DMS 273 (cell line): ENCODE data around the gene BABAM2.

ENCODE experiments used
- DNase-seq: peaks from one replicate; lab custom pipeline; 2025; ENCODE audit not compliant: unreplicated experiment; lab: John Stamatoyannopoulos, UW

The BABAM2 gene

DNA sequence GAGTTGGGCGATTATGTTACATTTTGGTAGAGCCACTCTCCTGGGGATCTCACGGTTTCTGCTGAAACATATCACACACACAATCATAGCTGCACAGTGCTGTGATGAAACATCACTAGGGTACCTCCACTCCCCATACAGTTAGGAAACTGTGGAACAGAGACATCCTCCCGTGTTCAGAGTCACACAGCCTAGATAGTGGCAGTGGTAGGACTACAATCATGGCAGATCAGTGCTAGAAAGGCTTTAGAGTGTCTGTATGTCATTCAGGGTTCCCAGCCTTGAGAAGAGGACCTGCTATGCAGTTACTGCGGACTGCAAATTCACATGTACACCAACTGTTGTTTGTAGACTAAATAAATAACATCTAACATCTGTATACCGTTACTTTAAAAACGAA lies 291.8 kb downstream of the BABAM2 start:
- no peak for DNase-seq

DNA sequence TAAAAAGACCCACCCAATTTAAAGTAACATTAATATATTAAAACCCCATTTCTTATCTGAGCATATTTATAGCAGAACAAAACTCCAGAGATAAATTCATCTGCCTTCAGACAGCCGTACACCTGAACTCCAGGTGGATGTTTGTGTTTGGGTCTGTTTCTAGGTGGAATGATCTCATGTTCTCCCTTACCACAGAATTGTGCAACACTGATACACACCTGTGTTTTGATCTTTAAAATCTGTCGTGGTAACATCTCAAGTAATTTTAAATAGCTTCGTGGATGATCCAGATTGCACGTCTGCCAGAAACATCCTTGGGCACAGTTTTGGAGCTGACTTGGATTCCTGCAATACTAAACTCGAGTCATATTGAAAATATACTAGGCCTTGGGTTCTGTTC lies 294.6 kb downstream of the BABAM2 start:
- no peak for DNase-seq

- no peak for DNase-seq
These were observed 295.4 kb downstream of the BABAM2 start for GRCh38 chr2:28185891-28186290.

DNA sequence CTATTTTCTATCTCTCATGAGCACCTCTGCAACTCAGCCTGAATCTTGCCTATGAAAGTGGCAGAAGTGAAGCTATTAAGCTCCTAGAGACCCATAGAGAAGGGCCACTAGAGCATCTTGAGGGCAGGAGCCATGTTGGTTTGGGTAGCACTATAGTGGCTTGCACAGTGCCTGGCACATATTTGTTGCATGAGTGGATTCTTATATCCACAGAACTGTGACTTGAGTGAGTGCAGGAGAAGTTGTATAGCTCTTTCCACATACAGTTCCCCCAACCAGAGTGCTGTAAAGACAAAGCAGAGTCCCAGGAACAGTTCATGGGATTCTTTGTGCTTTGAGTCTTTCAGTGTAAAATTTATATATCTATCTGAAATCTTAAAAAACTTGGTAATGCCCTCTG lies 296.7 kb downstream of the BABAM2 start:
- no peak for DNase-seq

DNA sequence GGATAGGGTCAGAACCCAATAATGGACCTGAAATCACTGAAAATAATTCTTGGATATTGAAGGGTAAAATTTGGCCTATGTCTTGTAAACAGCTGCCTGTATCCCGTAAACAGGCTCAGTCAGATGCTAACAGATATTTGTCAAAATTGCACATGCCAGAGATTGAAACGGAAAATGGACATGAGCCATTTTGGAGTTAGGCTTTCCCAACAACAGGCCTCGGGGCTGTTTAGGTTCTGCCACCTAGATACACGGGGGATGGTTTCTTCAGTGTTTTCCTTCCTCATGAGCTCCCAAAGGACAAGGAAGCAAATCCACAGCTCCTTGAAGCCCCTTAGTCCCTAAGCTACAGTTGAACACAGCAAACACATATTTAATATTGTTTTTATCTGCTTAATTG lies 297.9 kb downstream of the BABAM2 start:
- DNase-seq, result no peak

- DNase-seq, result peak; percentile 93
These were observed 303.3 kb downstream of the BABAM2 start for GRCh38 chr2:28193630-28194403.

GRCh38 chr2:28199995-28200679 lies 309.6 kb downstream of the BABAM2 start:
- no peak for DNase-seq

- no peak for DNase-seq
These were observed 311.2 kb downstream of the BABAM2 start for GRCh38 chr2:28201671-28202180.

DNA sequence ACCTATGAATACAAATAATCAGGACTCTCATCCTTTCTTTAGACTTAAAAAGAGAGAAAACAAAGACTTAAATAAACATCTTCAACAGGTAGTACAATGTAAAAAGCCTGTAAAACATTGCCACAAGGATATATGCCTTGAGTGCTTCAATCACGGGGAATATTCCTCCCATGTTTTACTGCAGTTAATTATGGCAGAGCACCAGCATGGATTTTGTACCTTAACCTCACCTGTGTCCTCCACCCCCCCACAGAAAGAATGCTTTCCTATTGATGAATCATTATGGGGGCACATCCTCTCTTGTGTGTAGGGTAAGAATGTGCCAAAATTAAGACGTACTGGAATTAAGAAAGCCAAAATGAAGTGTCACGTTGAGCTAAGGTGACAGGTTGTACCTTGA lies 312.2 kb downstream of the BABAM2 start:
- DNase-seq, result no peak

DNA sequence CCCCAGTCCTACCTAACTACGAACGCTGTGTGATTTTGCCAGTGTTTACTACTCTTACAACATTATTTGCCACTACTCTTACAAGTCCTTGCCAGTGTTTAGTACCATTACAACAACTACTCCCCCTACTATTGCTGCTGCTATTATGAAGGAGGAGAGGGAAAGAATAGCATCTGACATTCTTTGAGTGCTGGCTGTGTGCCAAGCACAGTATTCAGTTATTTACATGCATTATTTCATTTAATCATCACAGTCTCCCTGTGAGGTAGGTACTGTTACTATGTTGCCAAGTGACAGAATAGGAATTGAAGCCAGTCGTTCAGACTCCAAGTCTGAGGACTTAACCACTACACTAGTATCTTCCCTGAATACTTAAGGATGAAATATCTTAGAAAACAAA lies 316.2 kb downstream of the BABAM2 start:
- DNase-seq, result peak; percentile 16

GRCh38 chr2:28209261-28209691 lies 318.7 kb downstream of the BABAM2 start:
- DNase-seq, result no peak

DNA sequence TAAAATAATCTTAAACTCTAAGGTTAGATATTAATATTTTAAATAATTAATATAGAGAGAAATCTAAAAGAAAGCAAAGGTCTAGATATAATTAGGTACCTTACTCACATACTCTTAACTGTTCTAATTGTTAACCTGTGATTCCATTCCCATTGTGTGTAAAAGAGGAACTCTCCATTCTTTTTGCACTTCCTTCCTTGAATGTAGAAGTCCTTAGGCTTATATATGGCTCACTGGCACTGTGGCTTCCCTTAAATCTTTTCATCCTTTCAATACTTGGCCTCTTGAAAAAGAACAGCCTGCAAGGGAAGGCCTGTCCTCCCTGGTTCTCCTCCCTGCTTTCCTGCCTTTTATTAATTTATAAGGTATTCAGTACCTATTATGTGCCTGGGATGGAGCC lies 319.3 kb downstream of the BABAM2 start:
- no peak for DNase-seq

GRCh38 chr2:28210535-28210934 lies 320.0 kb downstream of the BABAM2 start:
- no peak for DNase-seq

DNA sequence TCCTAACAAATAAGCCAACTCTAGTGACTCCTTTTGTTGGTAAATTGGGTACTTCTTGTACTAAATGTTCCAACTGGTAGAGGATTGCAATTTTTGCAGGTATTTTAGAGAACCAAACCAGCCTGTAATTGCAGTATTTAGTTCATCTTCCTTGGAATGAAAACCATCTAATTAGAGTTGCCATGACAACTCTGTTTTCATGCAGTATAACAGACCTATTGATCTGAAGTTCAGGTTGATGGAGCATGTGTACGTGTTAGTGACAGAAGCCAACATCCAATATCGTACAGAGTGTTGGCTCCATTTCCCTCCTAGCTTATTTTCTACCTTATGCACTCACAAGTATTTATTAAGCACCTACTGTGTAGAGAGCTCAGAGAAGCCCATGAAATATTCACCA lies 325.8 kb downstream of the BABAM2 start:
- no peak for DNase-seq

DNA sequence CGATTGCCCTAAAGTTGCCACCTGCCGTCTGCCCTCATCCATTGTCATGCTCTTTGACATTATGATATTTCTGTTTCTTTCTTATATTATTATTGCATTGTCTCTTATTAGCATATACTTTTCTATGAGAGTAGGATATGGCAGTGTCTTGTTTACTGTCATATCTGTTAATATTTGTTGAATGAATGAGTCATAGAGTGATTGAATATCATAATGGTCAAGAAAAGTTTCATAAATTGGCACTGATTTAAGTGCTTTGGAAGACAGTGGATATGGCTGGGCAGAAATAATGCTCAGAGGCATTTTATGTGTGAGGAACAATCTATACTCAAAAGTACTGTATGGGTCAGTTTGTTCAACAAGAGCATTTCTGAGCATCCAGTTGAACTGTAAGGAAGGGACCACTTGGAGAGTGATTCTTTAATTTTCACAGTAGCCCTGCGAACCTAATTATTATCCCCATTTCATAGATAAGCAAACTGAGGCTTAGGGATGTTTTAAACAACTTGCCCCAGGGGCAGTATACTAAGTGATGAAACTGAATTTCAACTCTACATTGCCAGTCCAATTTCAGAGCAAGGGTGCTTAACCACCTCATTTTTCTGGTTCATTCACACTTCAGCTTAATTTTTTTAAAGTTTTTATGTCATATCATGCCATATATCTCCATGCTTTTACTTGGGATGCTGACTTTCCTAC lies 326.7 kb downstream of the BABAM2 start:
- DNase-seq, result no peak

GRCh38 chr2:28219138-28219537 lies 328.6 kb downstream of the BABAM2 start:
- no peak for DNase-seq

DNA sequence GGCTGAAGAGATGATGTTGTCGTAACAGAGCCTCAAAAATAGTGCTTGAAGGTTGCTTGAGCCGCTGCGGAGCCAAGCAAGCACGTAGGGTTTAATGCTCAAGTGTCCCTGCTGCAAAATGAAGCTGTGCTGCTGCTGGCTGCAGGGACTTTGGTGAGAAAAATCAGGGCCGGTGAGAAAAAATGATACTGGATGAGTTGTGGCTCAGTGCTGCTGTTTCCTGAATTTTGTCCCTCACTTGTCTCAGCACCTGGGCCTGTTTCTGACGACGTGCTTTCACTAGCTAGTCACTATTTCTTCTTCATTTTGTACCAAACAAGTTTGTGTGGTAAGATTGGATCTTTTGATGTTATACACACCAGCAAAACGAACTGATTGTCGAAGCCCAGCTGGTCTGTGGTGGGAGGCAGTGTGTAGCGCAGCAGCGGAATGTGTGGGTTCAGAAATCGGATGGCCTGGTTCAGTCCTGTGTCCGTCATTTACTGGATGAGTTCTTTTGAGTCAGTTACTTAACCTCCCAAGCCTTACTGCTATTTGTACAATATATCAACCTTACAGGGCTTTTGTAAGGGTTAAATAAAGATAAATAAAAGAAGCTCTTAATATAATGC lies 329.3 kb downstream of the BABAM2 start:
- DNase-seq, result no peak

GRCh38 chr2:28224648-28225472 lies 334.3 kb downstream of the BABAM2 start:
- DNase-seq, result no peak

- no peak for DNase-seq
These were observed 335.0 kb downstream of the BABAM2 start for GRCh38 chr2:28225473-28226080.

DNA sequence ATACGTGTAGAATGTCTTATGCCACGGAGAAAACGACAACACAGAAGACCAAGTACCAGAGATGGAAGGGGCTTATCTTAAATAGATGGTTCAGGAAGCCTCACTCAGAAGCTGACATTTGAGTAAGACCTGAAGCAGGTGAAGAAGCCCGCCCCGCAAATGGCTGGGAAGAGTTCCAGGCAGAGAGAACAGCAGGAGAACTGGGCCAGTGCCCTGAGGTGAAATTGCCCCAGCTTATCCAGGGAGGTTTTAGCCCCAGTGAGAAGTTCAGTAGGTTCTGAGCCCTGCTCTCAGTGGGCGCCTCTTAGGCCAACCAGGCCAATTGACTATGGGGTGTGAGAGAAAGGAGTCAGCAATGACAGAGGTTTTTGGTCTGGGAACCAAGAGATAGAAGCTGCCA lies 336.0 kb downstream of the BABAM2 start:
- no peak for DNase-seq
